Liver (tissue), 9 donors: ENCODE measurements around the gene NFIB. TPM values are rescaled to one million over a fixed set of nuclear protein-coding genes. Genes with fewer than 3 reads are reported as not detected.

Experiments used
- DNase-seq: peaks from one replicate; pipeline ENCODE4 v3.0.0-alpha.2; 2017; ENCODE audit warnings: low spot score
- H3K27ac ChIP-seq, 2 donors: one replicate each; pipeline ENCODE4 v1.7.0; 2013; ENCODE audit warnings: inconsistent platforms in 2 of 2, low read length in 2 of 2, control low read depth in 1 of 2, low read depth in 1 of 2, mild to moderate bottlenecking in 1 of 2
- H3K27me3 ChIP-seq, 4 donors: one replicate each; pipeline versions ENCODE4 v1.6.1 to v1.7.0; 2013; ENCODE audit warnings: low read length in 3 of 4, inconsistent platforms in 1 of 4, mild to moderate bottlenecking in 1 of 4, moderate library complexity in 1 of 4; ENCODE audit not compliant: control insufficient read depth in 4 of 4, insufficient read depth in 4 of 4
- H3K36me3 ChIP-seq, 4 donors: one replicate each; pipeline versions ENCODE4 v1.6.1 to v1.7.0; 2013; ENCODE audit warnings: low read length in 3 of 4, mild to moderate bottlenecking in 3 of 4, low read depth in 1 of 4, moderate library complexity in 1 of 4; ENCODE audit not compliant: control insufficient read depth in 4 of 4, insufficient read depth in 3 of 4
- H3K4me1 ChIP-seq, 4 donors: one replicate each; pipeline versions ENCODE4 v1.6.1 to v1.7.0; 2013; ENCODE audit warnings: low read length in 3 of 4, mild to moderate bottlenecking in 3 of 4, moderate library complexity in 1 of 4; ENCODE audit not compliant: control insufficient read depth in 4 of 4, insufficient read depth in 4 of 4
- H3K4me3 ChIP-seq, 3 donors: one replicate each; pipeline versions ENCODE4 v1.6.1 to v1.7.0; 2013; ENCODE audit warnings: low read length in 3 of 3, control low read depth in 1 of 3, low read depth in 1 of 3, mild to moderate bottlenecking in 1 of 3
- H3K9ac ChIP-seq, 2 donors: one replicate each; pipeline ENCODE4 v1.7.0; 2013; ENCODE audit warnings: low read length in 2 of 2, mild to moderate bottlenecking in 2 of 2, moderate library complexity in 2 of 2, control low read depth in 1 of 2, low read depth in 1 of 2
- H3K9me3 ChIP-seq, 4 donors: one replicate each; pipeline versions ENCODE4 v1.6.1 to v1.7.0; 2013; ENCODE audit warnings: low read length in 3 of 4; ENCODE audit not compliant: control insufficient read depth in 4 of 4
- ATF3 ChIP-seq: IDR thresholded peaks from 2 replicates; pipeline ENCODE4 v1.6.1; 2016; ENCODE audit warnings: antibody characterized with exemption
- FOXA1 ChIP-seq: IDR thresholded peaks from 2 replicates; pipeline ENCODE4 v1.6.1; 2016; ENCODE audit warnings: antibody characterized with exemption
- HNF4A ChIP-seq, 2 donors: conservative IDR thresholded peaks; 2 replicates each; pipeline ENCODE4 v1.6.1; 2016; ENCODE audit warnings: antibody characterized with exemption in 2 of 2, mild to moderate bottlenecking in 2 of 2
- HNF4G ChIP-seq: IDR thresholded peaks from 2 replicates; pipeline ENCODE4 v1.6.1; 2016; ENCODE audit warnings: antibody characterized with exemption
- RAD21 ChIP-seq, 2 donors: IDR thresholded peaks; 2 replicates each; pipeline ENCODE4 v1.6.1; 2016; ENCODE audit warnings: antibody characterized with exemption in 2 of 2, mild to moderate bottlenecking in 2 of 2
- YY1 ChIP-seq: IDR thresholded peaks from 2 replicates; pipeline ENCODE4 v1.6.1; 2016; ENCODE audit warnings: antibody characterized with exemption, mild to moderate bottlenecking
- WGBS: extraction: QIAGEN DNeasy Blood & Tissue Kit; methylation state at CpG from one replicate; pipeline ENCODE4 v1.1.7; 2013; 5-methylcytosine and 5-hydroxymethylcytosine counted together
- polyA plus RNA-seq, 2 donors: library from polyadenylated mRNA; stranded (reverse) in 1 of 2; unstranded in 1 of 2; fragments of 200-250 nt in 1 of 2; fragments of >200 nt in 1 of 2; fragmentation: Nextera tagmentation in 1 of 2; extraction: Ambion mirVana in 1 of 2; gene quantifications; one replicate each; pipeline versions ENCODE4 v1.2.1 to v1.2.3, GENCODE V29; 2013 to 2015
- total RNA-seq, 2 donors: library from RNA; depleted of rRNA; stranded (reverse); fragments of >200 nt; gene quantifications; one replicate each; pipeline ENCODE4 v1.2.3, GENCODE V29; 2014
- TF ChIP-seq, protein P1 (sequence below): IDR thresholded peaks from 2 replicates; pipeline ENCODE4 v1.6.1; 2016; ENCODE audit warnings: antibody characterized with exemption, mild to moderate bottlenecking
- TF ChIP-seq, protein P2 (sequence below): IDR thresholded peaks from 2 replicates; pipeline ENCODE4 v1.6.1; 2016; ENCODE audit warnings: antibody characterized with exemption
- donor health status: healthy.
- donor health status: healthy.
- donor health status: healthy.
- donor health status: healthy.
- donor health status: healthy.

Gene NFIB
- total and polyA plus RNA-seq, 4 donors: 3.2 to 23.2 (median 8.0) TPM

DNA sequence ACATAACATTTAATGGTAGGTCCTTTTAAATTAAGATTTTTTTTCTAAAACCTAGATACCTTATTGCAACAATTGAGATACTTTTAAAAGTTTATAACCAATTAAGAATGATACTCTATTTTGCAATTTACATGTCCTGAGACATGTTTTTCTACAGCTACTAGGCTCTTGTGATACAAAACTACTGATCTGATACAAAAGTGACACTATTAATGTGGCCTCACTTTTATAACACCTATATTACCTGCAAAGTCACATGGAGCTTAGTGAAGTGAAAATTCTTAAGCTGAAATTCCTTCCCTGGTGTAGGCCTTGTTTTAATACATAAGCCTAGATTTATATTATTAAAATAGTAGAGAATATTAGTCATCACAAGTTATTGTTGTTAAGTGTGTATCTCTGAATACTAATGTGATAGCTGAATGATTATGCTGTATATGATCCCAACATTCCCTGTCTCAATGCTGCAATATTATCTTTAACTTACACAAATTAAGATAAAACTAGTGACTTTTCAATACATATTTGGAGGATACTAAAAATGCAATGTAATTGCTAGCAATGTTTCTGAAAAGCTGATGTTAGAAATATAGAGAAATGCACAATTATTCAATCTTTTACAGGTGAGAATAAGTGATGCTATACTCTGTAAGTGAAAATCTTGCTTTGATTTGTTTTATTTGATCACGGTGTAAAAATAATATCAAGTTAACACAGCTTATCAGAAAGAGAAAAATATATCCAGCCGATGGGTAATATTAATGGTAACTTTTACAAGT is 2.6 kb downstream of the NFIB start:
- no peak for TF ChIP-seq HNF4G
- no peak for TF ChIP-seq RAD21 (IDR thresholded peaks at IDR 0.05)
- TF ChIP-seq FOXA1: no peak
- no peak for TF ChIP-seq YY1
- TF ChIP-seq, protein P1, sequence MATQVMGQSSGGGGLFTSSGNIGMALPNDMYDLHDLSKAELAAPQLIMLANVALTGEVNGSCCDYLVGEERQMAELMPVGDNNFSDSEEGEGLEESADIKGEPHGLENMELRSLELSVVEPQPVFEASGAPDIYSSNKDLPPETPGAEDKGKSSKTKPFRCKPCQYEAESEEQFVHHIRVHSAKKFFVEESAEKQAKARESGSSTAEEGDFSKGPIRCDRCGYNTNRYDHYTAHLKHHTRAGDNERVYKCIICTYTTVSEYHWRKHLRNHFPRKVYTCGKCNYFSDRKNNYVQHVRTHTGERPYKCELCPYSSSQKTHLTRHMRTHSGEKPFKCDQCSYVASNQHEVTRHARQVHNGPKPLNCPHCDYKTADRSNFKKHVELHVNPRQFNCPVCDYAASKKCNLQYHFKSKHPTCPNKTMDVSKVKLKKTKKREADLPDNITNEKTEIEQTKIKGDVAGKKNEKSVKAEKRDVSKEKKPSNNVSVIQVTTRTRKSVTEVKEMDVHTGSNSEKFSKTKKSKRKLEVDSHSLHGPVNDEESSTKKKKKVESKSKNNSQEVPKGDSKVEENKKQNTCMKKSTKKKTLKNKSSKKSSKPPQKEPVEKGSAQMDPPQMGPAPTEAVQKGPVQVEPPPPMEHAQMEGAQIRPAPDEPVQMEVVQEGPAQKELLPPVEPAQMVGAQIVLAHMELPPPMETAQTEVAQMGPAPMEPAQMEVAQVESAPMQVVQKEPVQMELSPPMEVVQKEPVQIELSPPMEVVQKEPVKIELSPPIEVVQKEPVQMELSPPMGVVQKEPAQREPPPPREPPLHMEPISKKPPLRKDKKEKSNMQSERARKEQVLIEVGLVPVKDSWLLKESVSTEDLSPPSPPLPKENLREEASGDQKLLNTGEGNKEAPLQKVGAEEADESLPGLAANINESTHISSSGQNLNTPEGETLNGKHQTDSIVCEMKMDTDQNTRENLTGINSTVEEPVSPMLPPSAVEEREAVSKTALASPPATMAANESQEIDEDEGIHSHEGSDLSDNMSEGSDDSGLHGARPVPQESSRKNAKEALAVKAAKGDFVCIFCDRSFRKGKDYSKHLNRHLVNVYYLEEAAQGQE: no peak
- DNase-seq: no peak
- peaks cover 0 to 9% (median 6%) of the 10 kb centered on the region in 4 donors for H3K36me3 ChIP-seq
- H3K27ac ChIP-seq: peak overlapping the region; percentile 98 to 99
- H3K9ac ChIP-seq: peak overlapping the region; percentile 86 to 96
- peak overlapping the region; percentile 83 to 95 (median 91) for H3K4me3 ChIP-seq
- H3K9me3 ChIP-seq: no peaks in the 10 kb centered on the region
- H3K4me1 ChIP-seq: peaks cover 2 to 26% (median 13%) of the 10 kb centered on the region in 4 donors
- H3K27me3 ChIP-seq: no peaks in the 10 kb centered on the region
- 11% methylated on average over 2 of the region's 2 CpGs for WGBS

DNA sequence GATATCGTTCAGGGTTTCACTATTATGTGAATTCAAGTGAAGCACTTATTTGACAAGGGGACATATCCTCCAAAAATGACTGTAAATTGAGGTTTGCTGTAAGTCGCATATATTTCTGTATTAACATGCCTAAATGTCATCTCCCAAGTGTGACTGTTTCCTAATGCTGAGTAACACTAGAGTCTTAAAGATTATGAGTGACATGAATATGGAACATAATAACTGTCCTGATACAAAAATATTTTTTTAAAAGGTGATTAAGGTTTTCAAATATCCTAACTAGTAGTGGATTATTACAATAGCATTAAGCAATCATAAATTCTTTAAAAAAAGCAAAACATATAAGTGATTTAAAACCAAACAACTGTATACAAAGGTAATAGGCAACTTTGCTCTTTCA is 3.6 kb downstream of the NFIB start:
- TF ChIP-seq RAD21 (IDR thresholded peaks at IDR 0.05): no peak
- TF ChIP-seq HNF4A (conservative IDR thresholded peaks at IDR 0.05): no peak
- TF ChIP-seq ATF3: no peak
- TF ChIP-seq, protein P1: no peak
- TF ChIP-seq, protein P2, sequence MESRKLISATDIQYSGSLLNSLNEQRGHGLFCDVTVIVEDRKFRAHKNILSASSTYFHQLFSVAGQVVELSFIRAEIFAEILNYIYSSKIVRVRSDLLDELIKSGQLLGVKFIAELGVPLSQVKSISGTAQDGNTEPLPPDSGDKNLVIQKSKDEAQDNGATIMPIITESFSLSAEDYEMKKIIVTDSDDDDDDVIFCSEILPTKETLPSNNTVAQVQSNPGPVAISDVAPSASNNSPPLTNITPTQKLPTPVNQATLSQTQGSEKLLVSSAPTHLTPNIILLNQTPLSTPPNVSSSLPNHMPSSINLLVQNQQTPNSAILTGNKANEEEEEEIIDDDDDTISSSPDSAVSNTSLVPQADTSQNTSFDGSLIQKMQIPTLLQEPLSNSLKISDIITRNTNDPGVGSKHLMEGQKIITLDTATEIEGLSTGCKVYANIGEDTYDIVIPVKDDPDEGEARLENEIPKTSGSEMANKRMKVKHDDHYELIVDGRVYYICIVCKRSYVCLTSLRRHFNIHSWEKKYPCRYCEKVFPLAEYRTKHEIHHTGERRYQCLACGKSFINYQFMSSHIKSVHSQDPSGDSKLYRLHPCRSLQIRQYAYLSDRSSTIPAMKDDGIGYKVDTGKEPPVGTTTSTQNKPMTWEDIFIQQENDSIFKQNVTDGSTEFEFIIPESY: no peak
- Histone ChIP-seq H3K27me3 (no peaks in the 10 kb centered on the region), H3K9me3 (no peaks in the 10 kb centered on the region), H3K36me3 (peaks cover 0 to 9% (median 6%) of the 10 kb centered on the region in 4 donors), H3K4me1 (peaks cover 2 to 25% (median 9%) of the 10 kb centered on the region in 4 donors), H3K9ac (peak overlapping the region; percentile 49 to 70), H3K27ac (peak overlapping the region; percentile 23 to 26), H3K4me3 (peak overlapping the region in 2 of 3 donors; percentile 33 to 61)
- WGBS: 26% methylated on average over 2 of the region's 2 CpGs
- DNase-seq: no peak
